Bronchial epithelial cell (primary cell): Measurements from ENCODE around the gene GOSR2. TPM values are rescaled to one million over a fixed set of nuclear protein-coding genes. Genes with fewer than 3 reads are reported as not detected.
A peak's percentile ranks its signal among the peaks of the same experiment; 100 is the strongest.

Experiments used
- DNase-seq: peaks from one replicate; pipeline ENCODE4 v3.0.0-alpha.2; 2010; ENCODE audit warnings: low read depth
- FAIRE-seq: peaks from 2 replicates; lab custom pipeline; 2011; peaks lifted over from hg19 to GRCh38; lab: Jason Lieb, UNC
- H3K27me3 ChIP-seq: 2 replicates; pipeline ENCODE4 v1.5.1; 2011; ENCODE audit warnings: low read length; ENCODE audit not compliant: control insufficient read depth, insufficient read depth
- H3K36me3 ChIP-seq: 2 replicates; pipeline ENCODE4 v1.5.1; 2011; ENCODE audit warnings: low read length; ENCODE audit not compliant: control insufficient read depth, insufficient read depth
- H3K4me3 ChIP-seq: 2 replicates; pipeline ENCODE4 v1.5.1; 2011; ENCODE audit warnings: mild to moderate bottlenecking, low read depth, low read length, control low read depth
- CTCF ChIP-seq: IDR thresholded peaks from 2 replicates; pipeline ENCODE4 v1.5.1; 2011; ENCODE audit warnings: mild to moderate bottlenecking, moderate library complexity, low read length, control low read depth, inconsistent platforms; ENCODE audit not compliant: insufficient read depth, severe bottlenecking
- total RNA-seq: library from RNA; depleted of rRNA; stranded (reverse); fragments of >200 nt; gene quantifications from 2 replicates; pipeline ENCODE4 v1.2.1, GENCODE V29; 2014

Gene GOSR2
- total RNA-seq, 1 donor from 2014 or later: 37.6 TPM

- no peak for TF ChIP-seq CTCF
- H3K27me3 ChIP-seq: peaks cover 27% of the 10 kb centered on the region
- DNase-seq (no peak), FAIRE-seq (no peak)
- H3K36me3 ChIP-seq: no peaks in the 10 kb centered on the region
- H3K4me3 ChIP-seq: peak overlapping the region; percentile 31
These were observed 55.0 kb downstream of the GOSR2 start for GRCh38 chr17:46977750-46978488.

- H3K27me3 ChIP-seq: peaks cover 27% of the 10 kb centered on the region
- H3K4me3 ChIP-seq: peak overlapping the region; percentile 31
- DNase-seq: no peak
- no peak for FAIRE-seq
- H3K36me3 ChIP-seq: no peaks in the 10 kb centered on the region
- no peak for TF ChIP-seq CTCF
These were observed 55.7 kb downstream of the GOSR2 start for GRCh38 chr17:46978489-46979146.

- DNase-seq (no peak), FAIRE-seq (no peak)
These were observed 56.3 kb downstream of the GOSR2 start, which contains the start of gene RPRML for GRCh38 chr17:46979147-46979863. RPRML (minus strand) TSS chr17:46979253; CDS start chr17:46979007, 246 bp downstream.

GRCh38 chr17:46982577-46982976 lies 59.6 kb downstream of the GOSR2 start:
- FAIRE-seq (no peak), DNase-seq (no peak)
- Histone ChIP-seq H3K4me3 (no peak overlapping the region), H3K27me3 (peaks cover 15% of the 10 kb centered on the region), H3K36me3 (no peaks in the 10 kb centered on the region)
- TF ChIP-seq CTCF: no peak

More at GRCh38 chr17:46979147-46979863, 56.3 kb downstream of the GOSR2 start, which contains the start of gene RPRML:
- TF ChIP-seq CTCF: no peak
- H3K4me3 ChIP-seq: peak within 1 kb of the TSS; percentile 31
- H3K36me3 ChIP-seq: no peaks in the 10 kb centered on the region
- H3K27me3 ChIP-seq: peaks cover 27% of the 10 kb centered on the region

GRCh38 chr17:46983782-46984181 lies 60.8 kb downstream of the GOSR2 start:
- no peak for TF ChIP-seq CTCF
- Histone ChIP-seq H3K4me3 (no peak overlapping the region), H3K27me3 (peaks cover 8% of the 10 kb centered on the region), H3K36me3 (no peaks in the 10 kb centered on the region)
- DNase-seq (no peak), FAIRE-seq (peak; percentile 23)
